Ishikawa (cell line): Measurements from ENCODE around the gene SOX1.

ENCODE experiments used
- CEBPB ChIP-seq: IDR thresholded peaks from 2 replicates; pipeline ENCODE4 v1.6.1; 2012
- CREB1 ChIP-seq: IDR thresholded peaks from 2 replicates; pipeline ENCODE4 v1.6.1; 2012; ENCODE audit warnings: low read depth
- EGR1 ChIP-seq: IDR thresholded peaks from 2 replicates; pipeline ENCODE4 v1.6.1; 2012
- EP300 ChIP-seq: IDR thresholded peaks from 2 replicates; pipeline ENCODE4 v1.6.1; 2012; ENCODE audit warnings: borderline replicate concordance
- FOXM1 ChIP-seq: IDR thresholded peaks from 2 replicates; pipeline ENCODE4 v1.6.1; 2012; ENCODE audit warnings: low read depth, borderline replicate concordance
- NFIC ChIP-seq: IDR thresholded peaks from 2 replicates; pipeline ENCODE4 v1.6.1; 2012
- RAD21 ChIP-seq: IDR thresholded peaks from 2 replicates; pipeline ENCODE4 v1.6.1; 2012; ENCODE audit warnings: low read depth
- TAF1 ChIP-seq: IDR thresholded peaks from 2 replicates; pipeline ENCODE4 v1.6.1; 2012; ENCODE audit warnings: low read depth, mild to moderate bottlenecking
- TCF12 ChIP-seq: IDR thresholded peaks from 2 replicates; pipeline ENCODE4 v1.6.1; 2012; ENCODE audit warnings: low read depth
- TEAD4 ChIP-seq: IDR thresholded peaks from 2 replicates; pipeline ENCODE4 v1.6.1; 2012
- YY1 ChIP-seq: IDR thresholded peaks from 2 replicates; pipeline ENCODE4 v1.6.1; 2012; ENCODE audit warnings: low read depth
- ZBTB7A ChIP-seq: IDR thresholded peaks from 2 replicates; pipeline ENCODE4 v1.6.1; 2012; ENCODE audit warnings: low read depth
- TF ChIP-seq, protein P1 (sequence below): IDR thresholded peaks from 2 replicates; pipeline ENCODE4 v1.6.1; 2012
- TF ChIP-seq, protein P2 (sequence below): IDR thresholded peaks from 2 replicates; pipeline ENCODE4 v1.6.1; 2012
- TF ChIP-seq, protein P3 (sequence below): IDR thresholded peaks from 2 replicates; pipeline ENCODE4 v1.6.1; 2012; ENCODE audit warnings: low read depth, mild to moderate bottlenecking

The SOX1 gene

DNA sequence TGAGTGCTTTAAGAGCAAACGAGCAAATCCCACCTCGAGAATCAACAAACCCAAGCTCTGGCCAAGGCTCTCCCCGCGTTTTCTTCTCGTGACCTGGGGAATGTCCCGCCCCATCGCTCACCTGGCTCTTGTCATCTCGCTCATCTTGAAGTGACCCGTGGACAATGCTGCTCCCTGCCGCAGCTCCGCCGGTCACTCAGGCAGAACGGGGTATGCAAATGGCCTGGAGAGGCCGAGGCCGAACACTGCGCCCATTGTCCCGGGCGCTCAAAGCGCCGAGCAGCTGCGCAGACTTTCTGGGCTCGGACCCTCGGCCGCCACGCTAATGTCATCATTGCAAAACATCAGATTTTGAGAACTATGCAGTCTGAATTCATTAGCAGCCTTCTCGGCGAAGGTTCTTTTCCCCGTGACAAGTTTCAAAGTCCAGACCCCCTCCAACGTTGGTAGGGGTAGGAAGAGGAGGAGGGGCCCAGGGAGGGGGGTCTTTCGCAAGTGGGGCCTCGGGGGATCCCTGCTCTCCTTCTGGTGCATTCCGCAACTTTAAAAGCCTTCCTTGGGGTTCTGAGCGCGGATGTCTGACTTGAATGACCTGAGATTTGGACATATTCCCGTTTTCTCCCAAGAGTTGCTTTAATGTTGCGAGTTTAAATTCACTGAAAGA, 39.7 kb downstream of the SOX1 start:
- TF ChIP-seq, protein P1, sequence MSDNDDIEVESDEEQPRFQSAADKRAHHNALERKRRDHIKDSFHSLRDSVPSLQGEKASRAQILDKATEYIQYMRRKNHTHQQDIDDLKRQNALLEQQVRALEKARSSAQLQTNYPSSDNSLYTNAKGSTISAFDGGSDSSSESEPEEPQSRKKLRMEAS, result no peak

DNA sequence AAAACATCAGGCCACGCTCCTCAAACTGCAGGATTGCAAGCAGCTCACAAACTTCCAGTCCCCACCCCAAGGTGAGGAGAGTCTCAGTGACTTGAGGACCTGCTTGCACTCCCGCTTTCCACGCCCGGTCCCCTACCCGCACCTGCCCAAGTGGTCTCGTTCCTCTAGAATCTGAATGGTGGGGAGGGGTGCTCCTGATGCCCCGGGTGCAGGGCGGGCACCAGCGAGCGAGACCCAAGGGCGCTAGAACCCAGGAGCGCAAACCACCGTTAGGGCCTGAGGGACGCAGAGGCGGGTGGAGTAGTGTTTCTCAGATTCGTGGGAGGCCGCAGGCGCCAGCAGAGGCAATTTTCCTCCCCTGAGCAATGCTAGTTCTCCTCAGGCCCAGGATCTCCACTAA, 40.3 kb downstream of the SOX1 start:
- TF ChIP-seq RAD21 (no peak), TEAD4 (no peak), CEBPB (no peak)

DNA sequence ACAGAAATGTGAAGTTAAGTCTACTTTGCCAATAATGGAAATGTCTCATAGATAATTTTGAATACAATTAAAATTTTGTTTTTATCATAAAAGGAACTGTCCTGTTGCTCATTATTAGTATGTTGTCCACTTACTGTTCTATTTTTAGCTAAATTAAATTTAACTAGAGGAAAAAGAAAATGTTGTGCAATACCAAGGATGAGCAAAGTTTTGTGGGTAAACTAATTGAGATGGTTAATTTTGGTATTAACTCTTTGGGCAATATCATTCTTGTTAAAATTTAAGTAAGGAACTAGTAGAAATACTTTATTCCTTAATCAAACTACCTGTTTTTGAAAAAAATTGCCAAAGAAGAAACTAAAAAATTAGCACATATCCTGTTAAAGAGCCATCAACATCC, 43.5 kb downstream of the SOX1 start:
- no peak for TF ChIP-seq CREB1
- no peak for TF ChIP-seq EP300
- TF ChIP-seq ZBTB7A, result no peak
- no peak for TF ChIP-seq TAF1
- no peak for TF ChIP-seq EGR1
- TF ChIP-seq TEAD4, result no peak
- no peak for TF ChIP-seq NFIC
- TF ChIP-seq FOXM1, result no peak
- TF ChIP-seq, protein P2, sequence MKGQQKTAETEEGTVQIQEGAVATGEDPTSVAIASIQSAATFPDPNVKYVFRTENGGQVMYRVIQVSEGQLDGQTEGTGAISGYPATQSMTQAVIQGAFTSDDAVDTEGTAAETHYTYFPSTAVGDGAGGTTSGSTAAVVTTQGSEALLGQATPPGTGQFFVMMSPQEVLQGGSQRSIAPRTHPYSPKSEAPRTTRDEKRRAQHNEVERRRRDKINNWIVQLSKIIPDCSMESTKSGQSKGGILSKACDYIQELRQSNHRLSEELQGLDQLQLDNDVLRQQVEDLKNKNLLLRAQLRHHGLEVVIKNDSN, result no peak
- TF ChIP-seq RAD21, result no peak
- no peak for TF ChIP-seq CEBPB

DNA sequence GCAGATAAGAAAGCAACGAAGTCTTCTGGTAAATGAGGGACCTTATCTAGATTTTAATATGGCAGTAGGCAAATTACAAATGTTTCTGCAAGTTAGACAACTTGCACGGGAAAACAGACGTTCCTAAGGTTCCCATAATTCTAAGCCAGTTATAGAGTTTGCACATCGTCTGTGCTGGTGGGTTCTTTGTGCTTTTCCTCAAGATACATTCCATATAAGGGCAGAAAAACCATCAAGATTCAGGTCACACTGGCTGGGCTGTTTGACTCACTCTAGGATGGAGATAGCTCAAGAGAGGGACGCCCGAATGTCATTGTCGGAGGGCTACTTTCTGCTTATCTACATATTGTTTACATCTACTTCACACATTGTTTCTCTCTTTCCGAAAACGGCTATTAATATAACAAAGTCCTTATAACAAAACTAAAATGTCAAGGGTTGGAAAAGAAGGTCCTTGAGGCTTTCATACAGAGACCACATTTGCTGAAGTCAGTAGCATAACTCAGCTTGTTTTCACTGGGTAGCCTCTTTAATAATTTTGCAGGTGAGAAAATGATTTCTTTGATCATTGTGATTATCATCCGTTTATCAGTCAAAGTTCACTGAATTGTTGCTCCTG, 44.4 kb downstream of the SOX1 start:
- no peak for TF ChIP-seq TCF12
- TF ChIP-seq FOXM1, result no peak
- TF ChIP-seq CREB1, result no peak
- TF ChIP-seq TEAD4, result no peak
- TF ChIP-seq, protein P1, result no peak
- TF ChIP-seq, protein P3, sequence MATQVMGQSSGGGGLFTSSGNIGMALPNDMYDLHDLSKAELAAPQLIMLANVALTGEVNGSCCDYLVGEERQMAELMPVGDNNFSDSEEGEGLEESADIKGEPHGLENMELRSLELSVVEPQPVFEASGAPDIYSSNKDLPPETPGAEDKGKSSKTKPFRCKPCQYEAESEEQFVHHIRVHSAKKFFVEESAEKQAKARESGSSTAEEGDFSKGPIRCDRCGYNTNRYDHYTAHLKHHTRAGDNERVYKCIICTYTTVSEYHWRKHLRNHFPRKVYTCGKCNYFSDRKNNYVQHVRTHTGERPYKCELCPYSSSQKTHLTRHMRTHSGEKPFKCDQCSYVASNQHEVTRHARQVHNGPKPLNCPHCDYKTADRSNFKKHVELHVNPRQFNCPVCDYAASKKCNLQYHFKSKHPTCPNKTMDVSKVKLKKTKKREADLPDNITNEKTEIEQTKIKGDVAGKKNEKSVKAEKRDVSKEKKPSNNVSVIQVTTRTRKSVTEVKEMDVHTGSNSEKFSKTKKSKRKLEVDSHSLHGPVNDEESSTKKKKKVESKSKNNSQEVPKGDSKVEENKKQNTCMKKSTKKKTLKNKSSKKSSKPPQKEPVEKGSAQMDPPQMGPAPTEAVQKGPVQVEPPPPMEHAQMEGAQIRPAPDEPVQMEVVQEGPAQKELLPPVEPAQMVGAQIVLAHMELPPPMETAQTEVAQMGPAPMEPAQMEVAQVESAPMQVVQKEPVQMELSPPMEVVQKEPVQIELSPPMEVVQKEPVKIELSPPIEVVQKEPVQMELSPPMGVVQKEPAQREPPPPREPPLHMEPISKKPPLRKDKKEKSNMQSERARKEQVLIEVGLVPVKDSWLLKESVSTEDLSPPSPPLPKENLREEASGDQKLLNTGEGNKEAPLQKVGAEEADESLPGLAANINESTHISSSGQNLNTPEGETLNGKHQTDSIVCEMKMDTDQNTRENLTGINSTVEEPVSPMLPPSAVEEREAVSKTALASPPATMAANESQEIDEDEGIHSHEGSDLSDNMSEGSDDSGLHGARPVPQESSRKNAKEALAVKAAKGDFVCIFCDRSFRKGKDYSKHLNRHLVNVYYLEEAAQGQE, result no peak
- TF ChIP-seq TAF1, result no peak
- TF ChIP-seq ZBTB7A, result no peak
- no peak for TF ChIP-seq EP300
- TF ChIP-seq NFIC, result no peak
- no peak for TF ChIP-seq YY1
- no peak for TF ChIP-seq CEBPB
- no peak for TF ChIP-seq EGR1
- TF ChIP-seq RAD21, result no peak

DNA sequence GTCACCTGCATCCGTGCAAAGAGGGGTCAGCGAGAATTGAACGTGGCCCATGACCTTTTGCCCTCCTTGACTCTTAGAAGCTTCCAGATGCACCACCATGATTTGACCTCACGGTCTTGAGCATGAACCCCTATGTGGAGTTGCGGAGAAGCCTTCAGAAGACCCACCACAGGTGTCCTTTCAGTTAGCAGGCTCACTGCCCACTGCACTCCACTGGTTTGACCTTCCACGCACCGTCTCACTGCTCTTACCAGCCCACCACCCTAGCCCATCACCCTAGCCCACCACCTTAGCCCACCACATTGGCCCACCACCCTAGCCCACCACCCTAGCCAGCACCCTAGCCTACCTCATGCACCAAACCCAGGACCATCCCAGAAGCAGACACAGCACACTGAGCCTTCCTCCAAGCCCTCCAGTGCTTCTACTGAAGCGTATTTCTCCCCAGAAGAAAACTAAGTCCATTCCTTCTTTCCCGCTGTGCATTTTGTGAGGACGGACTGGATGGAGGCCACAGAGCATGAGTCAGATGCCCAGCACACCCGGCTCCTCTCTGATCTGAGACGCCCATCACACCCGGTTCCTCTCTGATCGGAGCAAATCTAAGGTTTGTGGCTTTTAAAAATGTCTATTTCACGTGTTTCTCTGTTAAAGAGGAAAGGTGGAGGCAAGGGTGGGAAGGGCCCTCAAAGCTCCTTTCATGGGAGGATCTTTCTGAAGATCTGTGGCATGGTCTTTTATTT, 45.8 kb downstream of the SOX1 start:
- TF ChIP-seq, protein P1, result no peak
- TF ChIP-seq CEBPB, result no peak
- TF ChIP-seq, protein P2, result no peak
- TF ChIP-seq YY1, result no peak
- TF ChIP-seq ZBTB7A, result no peak

DNA sequence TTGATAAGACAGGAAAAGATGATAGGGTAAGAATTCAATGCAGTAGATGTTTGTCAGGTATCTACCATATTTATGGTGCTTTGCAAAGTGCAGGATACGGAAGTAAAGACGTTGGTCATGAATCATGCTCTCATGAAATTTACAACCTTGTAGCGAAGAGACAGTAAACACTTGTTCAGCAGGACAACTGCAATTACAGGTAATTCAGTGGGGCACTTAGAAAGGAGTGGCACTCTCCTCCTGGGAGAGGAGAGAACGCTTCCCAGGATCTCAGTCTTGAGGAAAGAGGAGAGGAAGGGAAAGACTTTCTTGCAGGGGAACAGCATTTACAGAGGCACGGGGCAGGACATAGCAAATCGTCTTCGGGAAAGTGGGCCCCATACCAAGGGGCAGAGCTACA, 46.4 kb downstream of the SOX1 start:
- TF ChIP-seq, protein P3, result no peak
- TF ChIP-seq, protein P2, result no peak
- TF ChIP-seq EGR1, result no peak
